Right lobe of liver (tissue), 6 donors: ENCODE measurements around the gene TSPAN13. TPM values are rescaled to one million over a fixed set of nuclear protein-coding genes. Genes with fewer than 3 reads are reported as not detected.

Source experiments
- ATAC-seq, 4 donors: fragments of 200-7000 bp; cut with Tn5 transposase; one replicate each; pipeline ENCODE4 v1.9.1; 2020; ENCODE audit warnings: mild to moderate bottlenecking in 4 of 4, moderate library complexity in 4 of 4
- DNase-seq, 3 donors: peaks; one replicate each; pipeline ENCODE4 v3.0.0-alpha.2; 2020
- H3K27ac ChIP-seq, 3 donors: fragments of 200-600 bp; one replicate each; pipeline ENCODE4 v1.8.0; 2022
- H3K27me3 ChIP-seq, 2 donors: fragments of 200-600 bp; one replicate each; pipeline ENCODE4 v1.8.0; 2022
- H3K36me3 ChIP-seq, 4 donors: fragments of 200-600 bp; sonication (generic) in 1 of 4; one replicate each; pipeline versions ENCODE4 v1.5.1 to v1.8.0; 2017 to 2022; ENCODE audit warnings: control low read depth in 1 of 4
- H3K4me1 ChIP-seq, 4 donors: fragments of 200-600 bp; sonication (generic) in 1 of 4; one replicate each; pipeline versions ENCODE4 v1.5.1 to v1.8.0; 2017 to 2022; ENCODE audit warnings: control low read depth in 1 of 4
- H3K4me3 ChIP-seq, 3 donors: fragments of 200-600 bp; one replicate each; pipeline ENCODE4 v1.8.0; 2022
- H3K9me3 ChIP-seq, 4 donors: fragments of 200-600 bp; sonication (generic) in 1 of 4; one replicate each; pipeline versions ENCODE4 v1.5.1 to v1.8.0; 2017 to 2022; ENCODE audit warnings: control low read depth in 1 of 4
- POLR2A ChIP-seq: fragments of 450-650 bp; IDR thresholded peaks from one replicate; pipeline ENCODE4 v1.6.1; 2017; ENCODE audit warnings: antibody characterized with exemption, mild to moderate bottlenecking
- WGBS: methylation state at CpG from one replicate; pipeline ENCODE4 v1.1.6; 2018; ENCODE audit warnings: low coverage, low lambda C conversion rate; ENCODE audit not compliant: insufficient coverage; ENCODE audit errors: missing lambda C conversion rate; 5-methylcytosine and 5-hydroxymethylcytosine counted together
- intact Hi-C, 2 donors: fragments of 100-400 bp; cut with DNase I; formaldehyde crosslinking; loops; one replicate each; pipeline versions ENCODE4 v1.11.2 to v1.14.1; 2022
- total RNA-seq, 6 experiments: library from RNA; depleted of rRNA in 2 of 6; stranded (reverse); fragments of >200 nt in 2 of 6; fragmentation: NEBNext Ultra II Directional in 3 of 6; extraction: Animal tissue kit (Norgen Biotek cat#: 25700) in 3 of 6; gene quantifications; one replicate each; pipeline versions ENCODE4 v1.1.0 to v1.2.4, GENCODE V29; 2016 to 2023
- TF ChIP-seq, protein P1 (sequence below), 4 donors: fragments of 200-600 bp in 3 of 4; fragments of 450-650 bp in 1 of 4; IDR thresholded peaks; one replicate each; pipeline versions ENCODE4 v1.5.1 to v1.8.0; 2016 to 2022; ENCODE audit warnings: antibody characterized with exemption in 4 of 4, mild to moderate bottlenecking in 2 of 4
- donor health status: DM: no; HTN: yes; CAD: no.
- donor health status: DM: no; HTN: no; CAD: no.
- donor health status: DM: no; HTN: no; CAD: no.
- donor health status: DM: no; HTN: yes; CAD: no.
- donor health status: DM: no; HTN: yes; CAD: no.

The TSPAN13 gene
- total RNA-seq, 6 experiments from 2014 or later, result 7.1 to 43.2 (median 18.0) TPM

DNA sequence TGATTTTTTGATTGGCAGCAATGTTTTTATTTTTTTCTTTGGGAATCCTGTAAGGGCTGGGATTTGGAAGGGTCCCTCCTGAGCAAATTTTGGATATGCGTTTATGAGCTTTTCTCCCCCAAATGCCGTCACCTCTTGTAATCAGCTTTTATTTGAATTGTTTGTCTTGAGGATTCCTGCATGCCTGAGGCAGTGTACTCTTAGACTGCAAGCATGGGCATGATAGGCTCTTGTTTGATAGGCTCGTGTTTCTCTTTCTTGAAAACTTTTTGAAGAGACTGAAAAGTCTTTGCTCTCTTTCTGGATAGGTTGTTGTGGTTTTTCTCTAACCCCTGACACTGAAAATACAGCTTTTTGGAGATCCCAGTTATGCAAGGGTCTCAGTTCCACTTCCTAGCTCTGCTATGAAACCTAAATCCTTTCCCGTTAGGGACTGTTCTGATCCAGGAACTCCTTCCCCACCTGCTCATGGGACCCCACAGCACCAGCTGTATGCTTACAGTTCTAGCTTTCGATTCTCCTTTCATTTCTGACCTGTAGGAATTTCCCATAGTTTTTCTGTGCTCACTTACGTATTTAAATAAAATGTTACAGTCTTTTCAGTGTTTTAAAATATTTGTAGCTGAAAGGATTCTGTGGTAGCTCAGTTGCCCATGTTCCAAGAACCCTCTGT is 17.2 kb downstream of the TSPAN13 start:
- Histone ChIP-seq H3K4me3 (no peak overlapping the region), H3K4me1 (no peaks in the 10 kb centered on the region), H3K27ac (no peak overlapping the region), H3K27me3 (no peaks in the 10 kb centered on the region), H3K9me3 (no peaks in the 10 kb centered on the region), H3K36me3 (no peaks in the 10 kb centered on the region)
- 64% methylated on average over 6 of the region's 6 CpGs for WGBS
- TF ChIP-seq POLR2A, result no peak
- TF ChIP-seq, protein P1, sequence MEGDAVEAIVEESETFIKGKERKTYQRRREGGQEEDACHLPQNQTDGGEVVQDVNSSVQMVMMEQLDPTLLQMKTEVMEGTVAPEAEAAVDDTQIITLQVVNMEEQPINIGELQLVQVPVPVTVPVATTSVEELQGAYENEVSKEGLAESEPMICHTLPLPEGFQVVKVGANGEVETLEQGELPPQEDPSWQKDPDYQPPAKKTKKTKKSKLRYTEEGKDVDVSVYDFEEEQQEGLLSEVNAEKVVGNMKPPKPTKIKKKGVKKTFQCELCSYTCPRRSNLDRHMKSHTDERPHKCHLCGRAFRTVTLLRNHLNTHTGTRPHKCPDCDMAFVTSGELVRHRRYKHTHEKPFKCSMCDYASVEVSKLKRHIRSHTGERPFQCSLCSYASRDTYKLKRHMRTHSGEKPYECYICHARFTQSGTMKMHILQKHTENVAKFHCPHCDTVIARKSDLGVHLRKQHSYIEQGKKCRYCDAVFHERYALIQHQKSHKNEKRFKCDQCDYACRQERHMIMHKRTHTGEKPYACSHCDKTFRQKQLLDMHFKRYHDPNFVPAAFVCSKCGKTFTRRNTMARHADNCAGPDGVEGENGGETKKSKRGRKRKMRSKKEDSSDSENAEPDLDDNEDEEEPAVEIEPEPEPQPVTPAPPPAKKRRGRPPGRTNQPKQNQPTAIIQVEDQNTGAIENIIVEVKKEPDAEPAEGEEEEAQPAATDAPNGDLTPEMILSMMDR (IDR thresholded peaks at IDR 0.05), result no peak
- intact Hi-C loops, result no loop called here
- no peak for DNase-seq
- ATAC-seq, result no peak

DNA sequence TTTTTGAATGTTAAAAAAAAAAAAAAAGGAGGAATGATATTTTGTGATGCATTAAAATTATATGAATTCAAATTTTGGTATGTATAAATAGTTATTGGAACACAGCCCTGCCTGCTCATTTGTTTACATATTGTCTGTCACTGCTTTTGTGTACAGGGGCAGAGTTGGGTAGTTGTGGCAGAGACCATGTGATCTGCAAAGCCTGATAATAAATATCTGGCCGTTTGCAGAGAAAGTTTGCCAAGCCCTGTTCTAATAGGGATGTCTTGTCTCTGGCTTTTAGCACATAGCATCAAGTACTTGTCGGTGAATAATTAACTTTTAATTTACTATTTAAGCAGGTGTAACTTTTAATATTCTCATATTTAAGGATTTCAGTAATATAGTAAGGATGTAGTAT is 19.8 kb downstream of the TSPAN13 start:
- Histone ChIP-seq H3K9me3 (no peaks in the 10 kb centered on the region), H3K4me3 (no peak overlapping the region), H3K27me3 (no peaks in the 10 kb centered on the region), H3K4me1 (no peaks in the 10 kb centered on the region), H3K27ac (no peak overlapping the region), H3K36me3 (no peaks in the 10 kb centered on the region)
- DNase-seq, result no peak
- WGBS, result 52% methylated on average over 2 of the region's 2 CpGs
- intact Hi-C loops, result no loop called here
- no peak for TF ChIP-seq POLR2A
- TF ChIP-seq, protein P1 (IDR thresholded peaks at IDR 0.05), result no peak
- ATAC-seq, result peak in 1 of 4 donors; percentile 37

DNA sequence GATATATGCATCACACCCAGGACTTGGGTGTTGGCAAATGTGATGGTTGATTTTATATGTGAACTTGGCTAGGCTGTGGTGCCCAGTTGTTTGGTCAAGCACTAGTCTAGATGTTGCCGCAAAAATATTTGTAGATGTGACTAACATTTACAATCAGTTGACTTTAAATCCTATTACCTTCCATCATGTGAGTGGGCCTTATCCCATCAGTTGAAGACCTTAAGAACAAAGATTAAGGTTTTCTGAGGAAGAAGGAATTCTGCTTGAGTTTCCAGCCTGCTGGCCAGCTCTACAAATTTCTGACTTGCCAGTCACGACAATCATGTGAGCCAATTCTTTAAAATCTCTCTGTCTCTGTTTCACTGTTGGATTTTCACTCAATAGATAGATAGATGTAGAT is 20.3 kb downstream of the TSPAN13 start:
- no peak for DNase-seq
- H3K27me3 ChIP-seq, result no peaks in the 10 kb centered on the region
- H3K36me3 ChIP-seq, result no peaks in the 10 kb centered on the region
- no peak for TF ChIP-seq POLR2A
- TF ChIP-seq, protein P1 (IDR thresholded peaks at IDR 0.05), result no peak
- 94% methylated on average over 2 of the region's 2 CpGs for WGBS
- no peak overlapping the region for H3K27ac ChIP-seq
- intact Hi-C loops, result no loop called here
- no peak overlapping the region for H3K4me3 ChIP-seq
- no peaks in the 10 kb centered on the region for H3K9me3 ChIP-seq
- no peaks in the 10 kb centered on the region for H3K4me1 ChIP-seq
- ATAC-seq, result no peak

DNA sequence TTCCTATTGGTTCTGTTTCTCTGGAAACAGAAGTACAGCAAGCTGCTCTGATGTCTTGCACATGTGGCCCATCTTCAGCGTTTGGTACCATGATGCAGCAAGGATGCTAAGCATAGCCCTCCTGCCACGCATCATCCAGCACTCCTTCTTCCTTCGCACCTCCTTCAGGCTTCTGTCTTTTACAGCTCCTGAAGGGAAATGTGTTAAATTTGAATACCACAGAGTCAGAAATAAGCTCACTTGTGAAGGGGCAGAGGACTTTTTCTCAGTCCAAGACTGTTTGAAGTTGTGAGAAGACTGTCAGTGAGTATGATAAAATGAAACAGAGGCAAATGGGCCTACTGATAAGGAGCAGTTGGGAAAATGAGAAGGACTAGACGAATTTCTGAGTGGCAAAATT is 20.7 kb downstream of the TSPAN13 start:
- H3K27me3 ChIP-seq, result no peaks in the 10 kb centered on the region
- H3K9me3 ChIP-seq, result no peaks in the 10 kb centered on the region
- 78% methylated on average over 4 of the region's 4 CpGs for WGBS
- no peak overlapping the region for H3K4me3 ChIP-seq
- TF ChIP-seq, protein P1 (IDR thresholded peaks at IDR 0.05), result no peak
- no peak for TF ChIP-seq POLR2A
- no peaks in the 10 kb centered on the region for H3K4me1 ChIP-seq
- H3K36me3 ChIP-seq, result no peaks in the 10 kb centered on the region
- no peak for DNase-seq
- H3K27ac ChIP-seq, result no peak overlapping the region
- intact Hi-C loops, result no loop called here
- ATAC-seq, result no peak

DNA sequence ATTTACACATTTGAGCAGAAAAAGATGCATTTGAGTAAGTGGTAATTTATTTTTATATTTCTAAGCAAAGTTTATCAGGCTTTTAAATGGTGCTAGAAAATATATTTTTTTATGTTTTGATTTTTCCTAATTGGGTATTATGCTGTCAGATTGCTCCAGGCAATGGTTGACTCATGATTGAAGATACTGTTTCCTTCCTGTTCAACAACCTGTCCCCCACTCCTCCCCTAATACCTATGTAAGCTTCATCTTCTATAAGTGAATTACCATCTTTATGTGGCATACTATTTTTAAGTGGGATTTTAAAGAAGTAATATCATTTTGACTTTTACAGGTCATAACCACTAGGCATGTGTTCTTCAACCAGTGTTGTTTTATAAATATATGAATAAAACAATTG is 21.4 kb downstream of the TSPAN13 start:
- Histone ChIP-seq H3K27me3 (no peaks in the 10 kb centered on the region), H3K4me3 (no peak overlapping the region), H3K36me3 (no peaks in the 10 kb centered on the region), H3K9me3 (no peaks in the 10 kb centered on the region), H3K27ac (no peak overlapping the region), H3K4me1 (no peaks in the 10 kb centered on the region)
- intact Hi-C loops, result no loop called here
- DNase-seq (no peak), ATAC-seq (no peak)
- TF ChIP-seq, protein P1 (IDR thresholded peaks at IDR 0.05), result no peak
- no peak for TF ChIP-seq POLR2A
